CD4-positive, alpha-beta T cell treated with Interleukin-15 for 1 hour (primary cell): ENCODE results near the gene TKTL1.

Source experiments
- DNase-seq: peaks from one replicate; pipeline ENCODE4 v3.0.0-alpha.2; 2020

TKTL1 gene

GRCh38 chrX:154348114-154348531, 52.5 kb downstream of the TKTL1 start:
- no peak for DNase-seq

- no peak for DNase-seq
Observed at GRCh38 chrX:154348646-154349358, 53.2 kb downstream of the TKTL1 start.

- DNase-seq: no peak
Observed at GRCh38 chrX:154349359-154349935, 53.9 kb downstream of the TKTL1 start.

- DNase-seq: no peak
Observed at GRCh38 chrX:154349979-154350378, 54.4 kb downstream of the TKTL1 start.

GRCh38 chrX:154350429-154351182, 55.0 kb downstream of the TKTL1 start:
- DNase-seq: no peak

GRCh38 chrX:154351183-154352011, 55.8 kb downstream of the TKTL1 start:
- peak; percentile 69 for DNase-seq

- DNase-seq: no peak
Observed at GRCh38 chrX:154352012-154352401, 56.4 kb downstream of the TKTL1 start.

- no peak for DNase-seq
Observed at GRCh38 chrX:154352466-154352865, 56.9 kb downstream of the TKTL1 start.

GRCh38 chrX:154353172-154353843, 57.7 kb downstream of the TKTL1 start:
- DNase-seq: no peak

GRCh38 chrX:154354013-154354412, 58.4 kb downstream of the TKTL1 start:
- no peak for DNase-seq

- no peak for DNase-seq
Observed at GRCh38 chrX:154354516-154354915, 58.9 kb downstream of the TKTL1 start.

GRCh38 chrX:154355094-154355775, 59.6 kb downstream of the TKTL1 start:
- no peak for DNase-seq

GRCh38 chrX:154355776-154356140, 60.2 kb downstream of the TKTL1 start:
- DNase-seq: no peak

- no peak for DNase-seq
Observed at GRCh38 chrX:154356596-154356995, 61.0 kb downstream of the TKTL1 start.

- no peak for DNase-seq
Observed at GRCh38 chrX:154357205-154357604, 61.6 kb downstream of the TKTL1 start.

GRCh38 chrX:154358011-154358410, 62.4 kb downstream of the TKTL1 start:
- no peak for DNase-seq

- no peak for DNase-seq
Observed at GRCh38 chrX:154358829-154359228, 63.2 kb downstream of the TKTL1 start.

- no peak for DNase-seq
Observed at GRCh38 chrX:154359362-154360154, 64.0 kb downstream of the TKTL1 start.

GRCh38 chrX:154360155-154360713, 64.6 kb downstream of the TKTL1 start:
- no peak for DNase-seq

- no peak for DNase-seq
Observed at GRCh38 chrX:154362085-154362742, 66.6 kb downstream of the TKTL1 start.
